Smooth muscle cell of bladder (primary cell): Measurements from ENCODE around the gene CSRP3. TPM values are rescaled to one million over a fixed set of nuclear protein-coding genes. Genes with fewer than 3 reads are reported as not detected.

Source experiments
- total RNA-seq: library from RNA; depleted of rRNA; stranded (reverse); fragments of >200 nt; gene quantifications from 2 replicates; pipeline ENCODE4 v1.2.3, GENCODE V29; 2014

CSRP3 gene
- total RNA-seq, result not detected in 2 replicates

GRCh38 chr11:19201737-19202605 is at the start of gene CSRP3:
Gene CSRP3, minus strand, starts transcription at chr11:19201983. Its CDS starts 9,535 bp downstream, at chr11:19192448.

GRCh38 chr11:19240420-19241259 is 38.9 kb upstream of the CSRP3 start, which contains the start of gene E2F8:
Gene E2F8, minus strand, starts transcription at chr11:19240945. Its CDS starts 824 bp downstream, at chr11:19240121.

Other genes starting within 250 kb of the CSRP3 start
- not detected in 2 replicates for gene MRGPRX2, start 141.3 kb downstream of the CSRP3 start, total RNA-seq
- gene ZDHHC13, start 84.8 kb downstream of the CSRP3 start, total RNA-seq, result 10.6 and 12.4 TPM in 2 replicates
- not detected in 2 replicates for gene E2F8, start 39.0 kb upstream of the CSRP3 start, total RNA-seq